BJ (cell line): ENCODE data around the gene CACNA2D3. TPM values are rescaled to one million over a fixed set of nuclear protein-coding genes. Genes with fewer than 3 reads are reported as not detected.

ENCODE experiments used
- CTCF ChIA-PET: fragments of 350-600 bp; formaldehyde crosslinking; extraction: SDS; loops from one replicate; lab custom pipeline; 2021; ENCODE audit warnings: antibody characterized with exemption, inconsistent platforms; lab: Yijun Ruan, JAX
- POLR2A ChIA-PET: fragments of 300-600 bp; sonication (Branson Sonifier 250); formaldehyde crosslinking; extraction: SDS; loops from one replicate; lab custom pipeline; 2021; ENCODE audit warnings: antibody characterized with exemption; lab: Charles Lee
- DNase-seq: peaks from one replicate; pipeline ENCODE4 v3.0.0-alpha.2; 2011; ENCODE audit warnings: low read depth
- H3K27me3 ChIP-seq: 2 replicates; pipeline ENCODE4 v1.6.0; 2011; ENCODE audit warnings: low read length; ENCODE audit not compliant: control insufficient read depth, insufficient read depth
- H3K36me3 ChIP-seq: 2 replicates; pipeline ENCODE4 v1.5.1; 2011; ENCODE audit warnings: low read length; ENCODE audit not compliant: control insufficient read depth, insufficient read depth
- H3K4me3 ChIP-seq: 2 replicates; pipeline ENCODE4 v1.5.1; 2011; ENCODE audit warnings: low read depth, mild to moderate bottlenecking, control low read depth, low read length
- CTCF ChIP-seq: IDR thresholded peaks from 2 replicates; pipeline ENCODE4 v1.5.1; 2011; ENCODE audit warnings: low read depth, mild to moderate bottlenecking, control low read depth, inconsistent platforms, low read length, moderate library complexity; ENCODE audit not compliant: insufficient read depth
- polyA plus RNA-seq: library from polyadenylated mRNA; depleted of rRNA; stranded (reverse); fragments of >200 nt; gene quantifications from 2 replicates; pipeline ENCODE4 v1.2.3, GENCODE V29; 2011

The CACNA2D3 gene
- polyA plus RNA-seq, 1 experiment = 0.56 TPM

DNA sequence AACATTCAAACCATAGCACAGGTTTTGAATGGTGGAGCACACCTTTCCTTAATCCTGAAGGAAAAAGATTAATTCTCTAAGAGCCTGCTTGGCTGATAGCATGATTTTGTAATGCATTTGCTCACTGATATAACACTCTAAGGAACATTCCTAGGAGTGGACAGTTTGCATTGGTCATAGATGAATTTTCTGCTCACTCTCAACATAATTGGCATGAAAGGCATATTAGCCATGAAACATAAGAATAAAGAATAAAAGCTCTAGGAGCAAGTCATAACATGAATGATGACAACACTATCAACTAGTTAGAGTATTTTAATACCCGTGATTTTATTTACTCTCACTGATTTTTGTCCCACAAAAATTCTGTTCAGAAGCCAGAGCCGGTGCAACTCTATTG lies 839.8 kb downstream of the CACNA2D3 start:
- POLR2A ChIA-PET = no interaction called here
- DNase-seq = no peak
- no peaks in the 10 kb centered on the region for H3K27me3 ChIP-seq
- no peaks in the 10 kb centered on the region for H3K36me3 ChIP-seq
- no peak for TF ChIP-seq CTCF
- CTCF ChIA-PET = no interaction called here
- no peak overlapping the region for H3K4me3 ChIP-seq

DNA sequence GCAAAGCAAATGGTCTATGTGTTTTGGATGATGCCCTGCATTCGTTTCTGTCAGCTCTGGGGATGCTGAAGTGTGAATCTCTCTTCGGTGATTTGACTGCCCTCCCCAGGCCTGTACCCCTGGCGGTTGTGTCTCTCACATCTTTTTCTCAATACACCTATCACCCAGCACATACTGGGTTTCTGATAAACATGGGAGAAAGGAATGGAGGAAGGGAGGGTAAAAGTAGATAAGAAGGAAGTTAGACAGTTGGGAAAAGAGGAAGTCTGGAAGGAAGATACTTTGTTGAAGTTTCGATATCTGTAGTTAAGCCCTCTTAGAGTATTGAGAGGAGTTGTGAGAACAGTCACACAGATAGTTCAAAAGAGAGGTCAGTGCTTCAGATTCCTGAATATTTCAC lies 841.3 kb downstream of the CACNA2D3 start:
- CTCF ChIA-PET = no interaction called here
- POLR2A ChIA-PET = no interaction called here
- no peak overlapping the region for H3K4me3 ChIP-seq

DNA sequence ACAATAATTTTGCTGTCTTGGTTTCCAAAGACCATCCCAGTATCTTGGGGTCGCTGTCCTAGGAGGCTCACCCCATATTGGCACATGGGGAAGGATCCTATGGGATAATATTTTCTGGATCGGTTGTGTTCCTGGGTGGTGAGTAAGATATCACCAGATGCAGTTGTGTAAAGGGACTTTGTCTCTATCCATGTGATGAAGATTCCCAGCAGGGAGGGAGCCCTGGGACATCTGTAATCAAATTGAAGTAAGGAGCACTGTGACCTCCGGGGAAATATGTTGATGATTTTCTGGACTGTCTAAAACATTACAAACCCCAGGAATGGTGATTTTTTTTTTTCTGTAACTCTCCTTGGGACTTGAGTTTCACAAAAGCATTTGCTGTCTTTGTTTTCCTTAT lies 841.7 kb downstream of the CACNA2D3 start:
- TF ChIP-seq CTCF = no peak
- Histone ChIP-seq H3K36me3 (no peaks in the 10 kb centered on the region), H3K4me3 (no peak overlapping the region), H3K27me3 (no peaks in the 10 kb centered on the region)
- no peak for DNase-seq
- ChIA-PET POLR2A (no interaction called here), CTCF (no interaction called here)

More for the DNA sequence above, 841.3 kb downstream of the CACNA2D3 start:
- Histone ChIP-seq H3K36me3 (no peaks in the 10 kb centered on the region), H3K27me3 (no peaks in the 10 kb centered on the region)
- DNase-seq = no peak
- TF ChIP-seq CTCF = no peak

GRCh38 chr3:54965746-54966145 lies 843.4 kb downstream of the CACNA2D3 start:
- ChIA-PET POLR2A (interaction anchor here (0.5 kb wide), 1 partner anchor 1755 kb away, joined by 3 read pairs; no protein-coding TSS in a partner anchor), CTCF (interaction anchor here (1.1 to 1.5 kb wide), 4 partner anchors 12 to 215 kb away, joined by 3 to 4 read pairs (median 4); no protein-coding TSS in a partner anchor)
- peak; percentile 19; the same call in 1 of the 2 replicates for TF ChIP-seq CTCF
- no peak for DNase-seq
- H3K27me3 ChIP-seq = no peaks in the 10 kb centered on the region
- no peaks in the 10 kb centered on the region for H3K36me3 ChIP-seq
- no peak overlapping the region for H3K4me3 ChIP-seq

DNA sequence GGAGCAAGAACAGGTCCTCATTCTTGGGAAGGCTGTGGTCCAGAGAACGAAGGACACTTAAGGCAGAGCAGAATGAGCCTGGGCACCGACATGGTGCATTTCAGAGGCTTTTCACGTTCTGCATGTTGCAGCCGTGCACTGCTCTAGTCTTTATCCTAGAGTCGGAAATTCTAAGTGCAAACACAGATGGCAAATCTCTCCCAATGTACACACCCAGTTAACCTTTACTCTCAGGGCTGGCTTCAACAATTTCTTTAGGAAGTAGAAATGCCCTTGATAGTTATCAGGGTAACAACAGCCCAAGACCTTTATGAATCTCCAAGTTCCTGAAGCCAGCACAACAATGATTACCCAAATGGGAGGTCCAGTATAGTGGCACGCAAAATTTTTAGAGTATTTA lies 844.6 kb downstream of the CACNA2D3 start:
- TF ChIP-seq CTCF = no peak

More for the DNA sequence above, 844.6 kb downstream of the CACNA2D3 start:
- POLR2A ChIA-PET = no interaction called here
- H3K4me3 ChIP-seq = no peak overlapping the region
- CTCF ChIA-PET = interaction anchor here (0.8 kb wide), 1 partner anchor 165 kb away, joined by 3 read pairs; no protein-coding TSS in a partner anchor
- no peaks in the 10 kb centered on the region for H3K36me3 ChIP-seq
- DNase-seq = no peak
- no peaks in the 10 kb centered on the region for H3K27me3 ChIP-seq
